Hindlimb muscle (tissue), 1 donor: ENCODE measurements around the gene PDGFRB. TPM values are rescaled to one million over a fixed set of nuclear protein-coding genes. Genes with fewer than 3 reads are reported as not detected.
"Not testable (repeated sequence)": the region's sequence is repeated elsewhere in the genome, so short reads cannot be mapped to it uniquely, and the experiment has no call there.

Experiments
- DNase-seq: peaks from one replicate; pipeline ENCODE4 v3.0.0-alpha.2; 2013
- polyA plus RNA-seq: library from polyadenylated mRNA; unstranded; fragments of 120-200 nt; gene quantifications from one replicate; pipeline ENCODE4 v1.2.1, GENCODE V29; 2013; ENCODE audit not compliant: insufficient read length

PDGFRB gene
- polyA plus RNA-seq, 1 donor, result 174 TPM

DNA sequence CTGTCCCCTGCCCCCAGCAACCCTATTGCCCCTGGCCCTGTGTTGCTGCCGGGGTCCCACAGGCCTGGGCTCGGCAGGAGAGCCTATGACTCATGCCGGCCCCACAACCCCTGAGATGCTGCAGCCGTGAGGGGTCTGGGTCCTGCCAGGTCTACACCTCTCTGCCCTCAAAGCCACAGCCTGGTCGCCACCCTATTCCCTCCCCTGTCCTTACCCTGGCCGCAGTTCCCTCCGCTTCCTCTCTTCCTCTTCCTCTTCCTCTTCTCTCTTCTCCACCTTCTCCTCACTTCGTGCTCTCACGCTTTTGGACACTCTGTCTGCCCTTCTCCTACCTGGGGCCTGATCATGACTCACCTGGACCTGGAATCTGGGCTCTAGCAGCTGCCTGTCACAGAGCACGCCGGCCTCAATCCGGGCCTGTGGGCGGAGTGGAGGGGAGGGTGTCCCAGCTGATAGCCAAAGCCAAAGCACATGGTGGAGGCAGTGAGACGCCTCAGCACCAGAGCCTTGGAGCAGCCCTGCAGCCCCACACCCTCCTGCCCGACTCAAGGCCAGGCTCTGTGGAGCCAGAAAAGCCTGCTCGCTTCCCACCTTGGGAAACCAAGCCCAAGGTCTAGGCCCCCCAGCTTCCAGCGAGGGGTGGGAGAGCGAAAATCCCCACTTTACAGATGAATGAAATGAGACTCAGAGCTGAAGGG lies 42.4 kb downstream of the PDGFRB start:
- DNase-seq, result no peak

DNA sequence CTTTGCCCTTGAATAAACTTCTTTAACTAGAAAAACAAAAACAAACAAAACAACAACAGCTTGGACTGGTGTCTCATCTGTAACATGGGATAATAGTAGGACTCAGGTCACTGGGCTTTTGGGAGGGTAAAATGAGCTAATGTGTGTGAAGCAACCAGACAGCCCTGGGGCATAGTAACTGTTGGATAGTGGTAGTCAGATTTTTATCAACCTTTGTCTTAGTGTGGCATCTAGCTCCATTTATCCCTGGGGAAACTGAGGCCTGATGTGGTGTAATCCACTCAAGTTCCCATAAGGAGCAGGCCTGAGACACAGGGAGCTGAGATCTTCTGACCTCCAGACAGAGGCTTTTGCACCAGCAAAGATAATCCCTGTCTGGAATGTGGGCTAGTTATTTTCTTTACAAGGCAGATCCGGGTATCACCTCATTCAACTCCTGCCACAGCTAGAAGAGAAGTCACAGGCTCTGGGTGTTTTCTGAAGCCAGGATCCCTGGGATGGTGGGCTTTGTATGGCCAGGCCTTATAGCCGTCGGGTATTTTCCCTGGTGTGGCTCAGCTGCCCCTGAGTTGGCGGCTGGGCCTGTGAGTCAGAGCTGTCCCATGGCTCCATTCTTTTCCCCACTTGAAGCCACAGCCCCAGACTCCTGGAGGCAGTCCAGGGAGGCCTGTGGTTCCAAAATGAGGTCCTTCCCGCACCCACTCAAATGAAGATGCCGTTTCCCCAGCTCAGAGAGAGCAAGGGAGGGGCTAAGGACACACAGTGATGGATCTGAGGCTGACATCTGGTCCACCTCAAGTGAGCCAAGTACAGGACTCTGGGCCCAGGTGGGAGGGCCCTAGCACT lies 43.2 kb downstream of the PDGFRB start:
- DNase-seq, result peak; percentile 36

DNA sequence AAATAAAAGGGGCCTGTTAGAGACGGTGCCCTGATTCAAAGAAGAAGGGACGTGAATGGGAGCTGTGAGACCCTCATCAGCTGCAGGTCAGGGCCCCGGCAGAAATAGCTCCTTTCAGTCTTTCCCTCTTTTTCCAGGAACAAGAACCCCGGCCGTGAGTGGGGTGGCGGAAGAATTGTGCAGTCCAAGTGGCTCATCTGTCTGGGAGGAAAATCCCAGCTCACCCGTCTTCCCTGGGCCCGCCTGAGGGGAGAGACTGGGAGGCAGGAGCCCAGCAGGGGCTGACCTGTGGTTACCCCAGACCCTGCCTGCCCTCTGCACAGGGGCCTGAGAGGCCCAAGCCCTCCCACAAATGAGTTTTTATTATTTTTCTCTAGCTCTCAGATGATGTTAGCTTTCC lies 44.5 kb downstream of the PDGFRB start:
- DNase-seq, result no peak

DNA sequence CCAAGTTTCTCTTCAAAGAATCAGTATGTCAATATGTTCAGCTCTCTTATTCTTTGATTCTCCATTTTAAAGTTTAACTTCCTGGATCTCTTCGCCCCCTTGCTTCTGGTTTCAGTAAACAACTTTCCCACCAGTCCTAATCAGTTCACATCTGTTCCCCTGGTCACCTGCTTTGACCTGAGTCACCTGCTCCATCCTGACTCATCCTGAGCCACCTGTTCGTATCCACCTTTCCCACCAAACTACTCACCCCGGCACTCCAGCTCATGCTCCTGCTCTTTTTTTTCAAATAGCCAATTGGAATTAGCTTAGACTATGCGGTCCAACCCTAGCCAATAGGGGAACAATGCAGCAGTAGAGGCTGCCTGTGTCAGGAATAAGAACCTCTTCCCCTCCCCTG lies 45.7 kb downstream of the PDGFRB start:
- no peak for DNase-seq

DNA sequence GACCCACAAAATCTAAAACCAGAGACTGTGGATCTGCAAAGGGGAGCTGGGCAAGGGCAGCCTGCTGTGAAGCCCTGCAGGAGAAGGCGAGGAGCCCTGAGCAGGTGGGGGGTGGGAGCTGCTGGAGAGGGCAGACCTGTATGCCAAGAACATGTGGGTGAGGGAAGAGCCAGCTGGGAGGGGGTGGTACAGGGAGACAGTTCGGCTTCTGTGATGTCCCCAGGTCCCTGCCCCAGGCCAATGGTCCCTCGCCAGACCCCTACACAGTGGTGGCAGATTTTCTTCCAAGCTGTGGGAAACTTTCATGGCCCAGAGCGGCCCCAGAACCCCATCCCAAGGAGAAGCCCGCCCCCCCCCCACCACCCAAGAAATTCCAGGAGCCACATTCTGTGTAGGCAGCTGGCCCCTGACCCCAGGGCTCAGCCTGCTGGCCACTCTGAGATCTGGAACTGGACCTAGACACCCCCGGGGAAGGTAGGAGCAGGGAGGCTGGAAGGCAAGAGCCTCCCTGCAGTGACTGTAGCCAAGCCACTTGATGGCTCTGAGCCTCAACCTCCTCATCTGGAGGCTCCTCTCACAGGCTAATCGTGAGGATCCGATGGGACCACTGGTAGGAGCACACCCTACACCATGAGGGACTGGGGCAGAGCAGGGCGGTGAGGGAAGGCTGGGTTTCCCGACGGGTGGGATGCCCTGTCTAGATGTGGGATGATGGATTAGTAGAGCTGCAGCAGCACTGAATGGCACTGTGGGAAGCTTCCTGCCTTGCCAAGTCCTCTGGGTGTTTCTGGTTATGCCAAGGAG lies 46.7 kb downstream of the PDGFRB start:
- DNase-seq, result no peak

DNA sequence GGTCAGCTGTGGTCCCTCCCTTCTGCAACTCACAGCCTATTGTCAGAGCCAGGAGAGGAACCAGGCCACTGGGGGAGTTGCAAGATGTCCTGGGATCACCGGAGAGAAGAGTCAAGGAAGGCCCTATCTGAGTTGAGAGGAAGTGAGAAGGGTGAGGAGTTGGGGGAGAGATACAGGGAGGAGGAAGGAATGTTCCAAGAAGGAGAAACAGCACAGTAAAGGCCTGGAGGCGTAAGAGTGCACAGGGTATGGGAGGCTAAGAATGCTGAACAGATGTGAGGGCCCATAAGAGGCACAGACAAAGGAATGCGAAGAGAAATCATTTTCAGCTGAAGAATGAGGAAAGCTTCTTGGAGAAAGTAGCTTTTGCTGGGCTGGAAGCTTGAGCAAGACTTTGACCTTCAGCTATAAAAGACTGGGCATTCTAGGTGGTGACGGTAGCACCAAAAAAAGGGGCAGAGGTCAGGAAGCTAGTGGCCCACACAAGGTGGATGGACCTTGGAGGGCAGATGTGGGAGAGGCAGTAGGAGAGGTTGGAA lies 47.7 kb downstream of the PDGFRB start:
- no peak for DNase-seq

DNA sequence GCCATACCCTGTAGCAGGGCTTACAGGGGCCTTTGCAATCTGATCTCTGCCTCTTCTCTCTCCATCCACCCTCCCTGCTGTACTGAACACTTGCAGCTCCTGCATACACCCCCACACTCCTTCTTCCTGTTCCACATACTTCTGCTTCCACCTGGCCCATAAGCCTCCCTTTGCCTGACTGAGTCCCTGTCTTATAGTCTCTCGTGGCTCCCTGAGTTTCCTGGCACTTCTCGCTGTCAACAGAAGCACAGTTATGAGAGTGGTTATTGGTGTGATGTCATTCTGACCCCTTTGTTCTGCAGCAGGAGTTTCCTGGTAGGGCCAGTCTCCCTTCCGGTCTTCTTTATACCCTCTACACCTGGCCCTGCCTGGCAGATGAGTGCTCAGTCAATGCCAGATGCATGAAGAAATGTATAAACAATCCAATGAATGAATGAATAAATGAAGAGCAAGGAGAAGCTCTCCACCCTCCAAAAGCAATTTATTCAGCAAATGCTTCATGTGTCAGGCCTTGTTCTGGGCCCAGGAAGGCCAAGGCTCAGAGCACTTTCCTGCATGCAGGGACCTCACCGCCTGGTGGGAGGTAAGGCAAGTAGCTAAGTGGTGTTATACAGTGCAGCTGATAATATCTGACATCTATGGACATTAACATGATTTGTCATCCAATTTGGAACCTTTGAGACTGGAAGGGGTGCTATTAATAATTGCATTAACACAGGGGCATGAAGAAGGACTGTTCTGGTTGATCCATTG lies 48.8 kb downstream of the PDGFRB start:
- no peak for DNase-seq

DNA sequence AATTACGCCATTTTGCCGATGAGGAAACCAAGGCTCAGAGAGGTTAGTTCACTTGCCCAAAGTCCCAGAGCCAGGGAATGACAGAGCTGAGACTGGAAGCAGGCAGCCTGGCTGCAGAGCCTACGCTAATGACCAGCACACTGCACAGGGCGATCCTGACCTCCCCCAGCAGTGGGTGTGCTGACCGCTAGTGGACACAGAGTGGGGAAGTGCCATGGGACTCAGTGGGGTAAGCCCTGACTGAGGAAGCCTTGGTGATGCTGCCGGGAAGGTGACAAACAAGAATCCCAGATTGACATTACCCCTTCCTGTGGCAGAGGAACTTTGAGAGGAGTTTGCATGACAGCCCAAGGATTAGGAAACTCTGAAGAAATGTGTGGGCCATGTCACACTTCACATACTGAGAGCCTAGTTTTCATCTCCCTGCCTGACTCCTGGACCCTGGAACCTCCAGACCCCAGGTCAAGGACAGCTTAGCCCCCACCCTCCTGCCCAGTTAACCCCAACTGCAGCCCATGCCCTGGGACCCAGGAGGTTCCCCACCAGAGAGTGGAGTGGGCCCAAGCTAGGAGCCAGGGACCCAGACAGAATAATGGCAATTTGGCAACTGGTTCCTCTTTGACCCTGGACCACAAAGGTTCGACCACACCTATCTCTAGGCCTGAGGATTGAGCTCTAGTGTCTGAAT lies 49.6 kb downstream of the PDGFRB start:
- DNase-seq, result no peak

DNA sequence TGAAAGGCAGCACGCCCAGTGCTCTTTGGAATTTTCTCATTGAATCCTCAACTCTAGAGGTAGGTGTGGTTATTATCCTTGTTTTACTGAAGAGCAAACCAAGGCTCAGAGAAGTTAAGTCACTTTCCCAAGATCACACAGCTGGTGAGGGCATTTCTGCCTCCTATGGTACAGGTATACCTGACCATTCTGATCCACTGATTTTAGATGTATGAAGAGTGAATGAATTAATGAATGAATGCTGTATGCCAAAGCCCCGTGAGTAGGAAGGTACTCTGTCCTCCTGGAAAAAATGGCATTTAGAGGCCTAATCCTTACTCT lies 51.1 kb downstream of the PDGFRB start:
- DNase-seq, result no peak

DNA sequence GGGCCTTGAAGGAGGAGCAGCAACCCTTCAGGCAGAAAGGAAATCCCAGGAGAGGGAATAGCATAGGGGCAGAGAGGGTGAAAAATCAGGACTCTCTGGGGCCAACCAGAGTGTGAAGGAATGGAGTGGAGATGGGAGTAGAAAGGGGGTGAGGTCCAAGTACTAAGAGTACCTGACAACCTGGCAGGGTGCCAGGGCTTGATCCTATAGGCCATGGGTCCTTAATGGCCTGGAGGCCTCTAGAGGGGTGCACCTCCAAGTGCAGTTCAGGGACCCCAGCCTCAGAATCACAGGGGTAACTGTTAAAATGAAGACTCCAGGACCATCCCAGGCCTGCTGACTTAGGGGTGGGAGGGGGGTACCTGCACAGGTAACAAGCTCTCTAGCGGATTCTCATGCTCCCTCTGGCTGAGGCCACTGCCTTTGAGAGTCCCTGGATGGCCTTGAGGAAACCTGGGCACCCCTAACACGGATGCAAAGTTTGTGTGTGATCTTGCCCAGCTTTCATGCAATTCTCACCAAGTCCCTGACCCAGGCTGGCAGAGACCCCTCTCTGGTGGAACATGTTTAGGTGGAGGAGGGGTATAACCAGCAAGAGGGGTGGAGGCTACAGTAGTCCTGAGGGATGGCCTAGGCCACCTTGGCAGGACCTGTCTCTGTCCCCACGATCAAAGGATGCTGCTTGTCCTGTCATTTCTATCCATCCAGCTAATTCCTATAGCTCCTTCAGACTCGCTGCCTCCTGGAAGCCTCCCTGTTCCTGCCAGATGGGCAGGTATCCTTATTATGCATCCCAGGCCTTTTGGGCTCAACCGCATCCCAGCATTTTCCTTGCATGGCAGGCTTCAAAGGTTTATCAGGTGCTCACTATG lies 51.7 kb downstream of the PDGFRB start:
- no peak for DNase-seq

DNA sequence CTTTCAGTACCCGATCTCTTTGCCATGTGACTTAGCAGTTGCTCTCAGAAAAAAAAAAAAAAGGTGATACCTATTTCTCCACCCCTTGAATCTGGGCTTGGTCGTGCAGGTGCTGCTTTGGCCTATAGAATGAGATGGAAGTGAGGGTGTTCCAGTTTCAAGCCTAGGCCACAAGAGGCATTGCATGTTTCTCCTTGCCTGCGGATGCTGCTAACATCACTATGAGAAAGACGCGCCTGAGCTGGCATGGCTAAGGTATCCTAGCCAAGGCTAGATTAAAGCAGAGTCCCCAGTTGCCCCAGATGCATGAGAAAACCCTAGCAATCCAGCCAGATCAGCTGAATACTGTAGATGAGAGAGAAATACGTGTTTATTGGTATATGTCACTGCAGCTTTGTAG lies 54.6 kb downstream of the PDGFRB start:
- DNase-seq, result no peak

DNA sequence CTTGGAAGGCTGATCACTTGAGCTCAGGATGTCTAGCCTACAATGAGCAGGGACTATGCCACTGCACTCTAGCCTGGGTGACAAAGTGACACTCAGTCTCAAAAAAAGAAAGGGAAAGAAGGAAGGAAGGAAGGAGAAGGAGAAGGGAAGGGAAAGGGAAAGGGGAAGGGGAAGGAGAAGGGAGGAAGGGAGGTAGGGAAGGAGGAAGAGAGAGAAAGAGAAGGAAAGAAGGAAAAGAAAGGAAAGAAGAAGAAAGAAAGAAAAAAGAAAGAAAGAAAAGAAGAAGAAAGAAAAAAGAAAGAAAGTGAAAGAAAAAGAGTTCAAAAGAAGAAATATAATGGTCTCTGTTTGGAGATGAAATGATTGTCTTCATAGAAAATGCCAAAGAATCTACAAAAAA lies 58.5 kb downstream of the PDGFRB start:
- no peak for DNase-seq

DNA sequence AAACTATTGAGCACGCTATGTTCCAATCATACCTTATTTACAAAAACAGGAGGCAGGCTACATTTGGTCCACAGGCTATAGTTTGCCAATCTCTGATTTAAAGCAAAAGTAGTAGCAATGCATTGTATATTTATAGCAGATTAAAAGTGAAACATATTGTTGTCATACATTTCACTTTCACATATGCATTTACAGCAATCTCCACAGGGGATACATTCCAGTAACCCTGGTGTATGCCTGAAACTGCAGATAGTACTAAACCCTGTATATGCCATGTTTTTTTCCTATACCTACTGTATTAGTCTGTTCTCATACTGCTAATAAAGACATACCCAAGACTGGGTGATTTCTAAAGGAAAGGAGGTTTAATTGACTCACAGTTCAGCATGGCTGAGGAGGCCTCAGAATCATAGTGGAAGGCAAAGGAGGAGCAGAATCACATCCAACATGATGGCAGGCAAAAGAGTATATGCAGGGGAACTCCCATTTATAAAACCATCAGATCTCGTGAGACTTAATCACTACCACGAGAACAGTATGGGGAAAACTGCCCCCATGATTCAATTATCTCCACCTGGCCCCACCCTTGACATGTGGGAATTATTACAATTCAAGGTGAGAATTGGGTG lies 63.4 kb downstream of the PDGFRB start:
- DNase-seq, result no peak

DNA sequence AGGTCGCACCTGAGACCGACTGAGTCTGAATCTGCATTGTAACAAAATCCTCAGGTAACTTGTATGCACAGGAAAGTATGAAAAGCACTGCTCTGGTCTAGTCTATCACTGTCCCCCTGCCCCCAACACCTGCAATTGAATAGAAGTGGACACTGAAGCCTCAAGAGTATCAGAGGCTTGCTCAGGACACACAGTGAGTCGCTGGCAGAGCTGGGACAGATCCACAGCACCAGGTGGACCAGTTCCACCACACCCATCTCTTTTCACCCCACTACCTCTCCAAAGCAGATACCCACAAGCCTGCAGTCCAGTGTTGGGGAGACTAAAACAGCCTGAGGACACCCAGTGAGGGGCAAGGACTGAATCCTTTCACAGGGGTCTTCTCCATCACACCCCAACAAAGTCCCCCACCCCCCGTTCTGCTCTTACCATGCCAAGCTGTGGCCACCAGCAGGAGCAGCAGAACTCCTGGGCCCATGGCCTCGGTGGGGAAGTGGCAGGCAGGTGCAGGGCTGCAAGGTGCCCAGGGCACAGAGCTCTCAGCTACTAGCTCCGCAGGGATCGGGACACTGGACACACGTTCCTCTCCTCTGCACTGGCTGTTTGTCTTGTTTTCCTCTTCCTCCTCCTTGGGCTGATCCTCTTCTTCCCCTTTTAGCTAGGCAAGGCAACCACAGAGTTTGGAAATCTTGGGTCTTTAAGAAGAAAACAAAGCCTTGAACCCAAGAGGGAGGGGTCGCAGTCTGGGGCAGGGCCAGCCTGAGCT lies 69.5 kb downstream of the PDGFRB start, which contains the start of gene CSF1R:
Gene CSF1R (minus strand): TSS at position 605 of the 766 bp plus-strand sequence. CDS start 127 bp downstream, at position 478.
- DNase-seq, result no peak

DNA sequence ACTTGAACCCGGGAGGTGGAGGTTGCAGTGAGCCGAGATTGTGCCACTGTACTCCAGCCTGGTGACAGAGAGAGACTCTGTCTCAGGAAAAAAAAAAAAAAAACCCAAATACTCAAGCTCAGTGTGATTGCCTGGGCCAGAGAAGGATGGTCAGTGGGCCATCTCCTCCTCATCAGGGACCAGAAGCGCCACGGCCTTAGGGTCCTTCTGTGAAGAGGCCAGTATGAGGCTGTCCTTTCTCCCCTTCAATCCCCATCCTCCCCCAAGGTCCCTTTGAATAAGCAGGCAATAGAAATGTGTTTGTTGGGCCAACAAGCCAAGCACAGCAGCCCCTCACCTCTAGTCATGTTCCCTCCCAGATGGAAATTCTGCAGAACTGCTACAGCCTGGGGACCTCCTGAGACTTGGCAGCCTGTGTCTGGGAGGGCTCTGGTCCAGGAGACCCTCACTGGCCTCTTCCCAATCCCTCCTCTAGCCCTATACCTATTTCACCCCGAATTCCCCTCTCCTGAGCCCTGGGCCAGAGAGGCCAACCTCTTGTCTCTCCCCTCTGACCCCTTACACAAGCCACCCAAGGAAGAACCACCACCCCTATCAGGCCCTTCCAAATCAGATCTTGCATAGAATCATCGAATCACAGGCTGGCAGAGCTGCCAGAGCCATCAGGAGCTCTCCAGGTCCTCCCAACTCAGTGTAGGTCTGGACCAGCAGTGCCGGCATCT lies 70.3 kb downstream of the PDGFRB start:
- DNase-seq, result no peak

DNA sequence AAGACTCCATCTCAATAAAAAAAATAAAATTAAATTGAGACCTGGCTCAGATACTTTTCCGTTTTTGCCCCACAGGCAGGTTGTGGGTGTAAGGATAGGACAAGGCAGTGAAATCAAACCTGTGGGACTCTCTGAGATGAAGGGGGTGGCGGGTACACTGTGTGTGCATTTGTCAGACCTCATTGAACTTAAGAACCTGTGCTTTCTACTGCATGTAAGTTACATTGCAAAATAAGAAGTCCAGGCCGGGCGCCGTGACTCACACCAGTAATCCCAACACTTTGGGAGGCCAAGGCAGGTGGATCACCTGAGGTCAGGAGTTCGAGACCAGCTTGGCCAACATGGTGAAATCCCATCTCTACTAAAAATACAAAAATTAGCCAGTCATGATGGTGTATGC lies 70.9 kb downstream of the PDGFRB start:
- DNase-seq, result not testable (repeated sequence)

DNA sequence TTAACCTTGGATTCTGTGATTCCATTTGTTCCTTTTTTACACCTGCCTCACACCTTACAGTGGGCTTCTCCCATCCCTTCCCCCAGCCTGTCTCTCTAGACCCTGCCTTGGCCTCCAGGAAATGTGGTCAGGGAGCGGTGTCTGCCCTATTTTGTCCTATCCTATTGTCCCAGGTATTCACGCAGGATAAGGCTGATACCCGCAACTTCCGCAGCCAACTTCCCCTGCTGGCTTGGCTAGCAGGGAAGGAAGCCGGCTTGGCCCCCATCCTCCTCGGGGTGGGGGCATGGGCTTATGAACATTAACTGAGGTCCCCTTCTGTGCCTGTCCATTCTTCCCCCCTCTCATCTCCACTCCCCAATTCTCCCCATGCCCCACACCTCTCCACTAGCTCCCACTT lies 72.8 kb downstream of the PDGFRB start:
- no peak for DNase-seq

DNA sequence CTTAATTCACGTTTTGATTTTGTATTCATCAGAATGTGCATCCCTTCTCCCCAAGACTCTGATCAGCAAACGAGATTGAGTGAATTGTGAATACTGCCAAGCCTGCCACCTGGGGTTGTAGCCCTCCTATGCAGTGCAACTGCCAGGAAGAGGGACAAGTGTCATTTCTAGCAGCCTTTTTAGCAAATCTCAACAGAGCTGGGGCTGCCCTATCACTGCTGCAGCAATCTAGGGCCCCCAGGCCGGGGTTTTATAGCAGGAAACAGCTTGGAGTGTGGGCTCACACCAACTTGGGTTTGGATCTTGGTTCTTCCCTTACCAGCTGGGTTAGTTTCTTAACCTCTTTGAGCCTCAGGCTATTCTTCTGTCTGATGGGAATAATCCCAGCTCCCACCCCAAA lies 73.3 kb downstream of the PDGFRB start:
- DNase-seq, result no peak
